ENCODE data around the gene GCC1.

GCC1 gene

DNA sequence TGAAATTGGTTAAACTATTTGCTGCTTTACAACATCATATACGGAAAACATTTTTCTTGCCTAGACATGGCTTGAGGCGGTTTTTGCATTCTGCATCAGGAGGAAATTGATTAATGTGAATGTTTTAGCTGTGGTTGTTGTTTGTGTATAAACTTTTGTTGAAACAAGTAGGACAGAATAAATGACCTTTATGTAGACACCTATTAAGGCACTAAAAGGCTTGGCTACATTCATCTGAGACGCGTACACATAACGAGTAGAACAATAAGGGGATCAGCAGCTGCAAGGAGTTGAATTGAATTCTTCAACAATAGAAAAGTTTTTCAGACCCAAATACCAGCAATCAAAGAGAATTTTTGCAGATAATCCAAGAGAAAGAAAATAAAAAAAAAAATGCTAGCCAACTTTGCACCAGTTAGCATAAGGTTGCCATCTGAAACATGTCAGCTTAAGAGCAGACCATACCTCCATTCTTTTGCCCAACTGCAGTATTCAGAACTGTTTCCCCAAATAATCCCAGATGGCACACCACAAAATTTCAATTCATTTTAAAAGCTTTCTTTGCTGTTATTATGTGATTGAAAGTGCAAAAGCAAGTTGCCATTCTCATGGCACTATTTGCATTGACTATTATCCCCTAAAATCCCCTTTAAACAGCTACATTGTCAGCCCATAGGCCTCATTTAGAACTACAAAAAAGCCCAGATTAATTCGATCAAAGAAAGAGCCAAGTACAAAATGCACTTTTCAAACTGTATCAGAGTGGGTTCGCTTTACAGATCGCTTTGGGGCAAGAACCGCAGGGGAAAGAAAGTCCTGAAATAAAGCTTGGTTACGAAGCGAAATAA, 49.6 kb downstream of the GCC1 start:
- no peak for DNase-seq

DNA sequence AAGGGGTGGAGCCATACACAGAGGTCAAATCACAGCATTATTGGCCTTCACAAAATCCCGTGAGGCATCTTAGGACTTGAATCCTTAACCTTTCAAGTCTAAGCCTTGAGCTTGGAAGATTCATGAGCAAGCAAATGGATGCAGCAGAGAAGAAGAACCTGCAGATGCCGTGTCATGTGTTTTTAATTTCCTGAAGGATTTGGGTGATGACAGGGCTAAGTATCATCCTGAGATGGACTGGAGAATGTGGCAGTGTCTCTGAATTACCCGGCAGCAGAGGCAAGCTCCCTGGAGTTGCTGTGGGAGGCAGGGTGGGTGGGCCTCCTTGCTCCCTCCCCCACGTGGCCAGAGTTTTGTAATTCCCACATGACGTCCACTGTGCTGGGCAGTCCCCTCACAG, 50.8 kb downstream of the GCC1 start:
- DNase-seq: no peak

DNA sequence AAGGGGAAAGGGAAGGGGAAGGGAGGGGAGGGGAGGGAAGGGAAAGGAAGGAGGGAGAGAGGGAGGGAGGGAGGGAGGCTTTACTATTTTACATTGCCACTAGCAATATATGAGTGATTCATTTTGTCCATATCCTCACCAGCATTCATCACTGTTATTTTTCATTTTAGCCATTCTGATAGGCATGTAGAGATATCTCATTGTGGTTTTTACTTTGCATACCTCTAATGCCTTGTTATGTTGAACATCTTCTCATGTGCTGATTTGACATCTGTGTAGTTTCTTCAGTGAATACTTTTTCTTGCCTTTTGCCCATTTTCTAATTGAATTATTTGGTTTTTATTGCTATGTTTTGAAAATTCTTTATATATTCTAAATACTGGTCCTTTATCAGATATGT, 52.7 kb downstream of the GCC1 start:
- DNase-seq: no peak

DNA sequence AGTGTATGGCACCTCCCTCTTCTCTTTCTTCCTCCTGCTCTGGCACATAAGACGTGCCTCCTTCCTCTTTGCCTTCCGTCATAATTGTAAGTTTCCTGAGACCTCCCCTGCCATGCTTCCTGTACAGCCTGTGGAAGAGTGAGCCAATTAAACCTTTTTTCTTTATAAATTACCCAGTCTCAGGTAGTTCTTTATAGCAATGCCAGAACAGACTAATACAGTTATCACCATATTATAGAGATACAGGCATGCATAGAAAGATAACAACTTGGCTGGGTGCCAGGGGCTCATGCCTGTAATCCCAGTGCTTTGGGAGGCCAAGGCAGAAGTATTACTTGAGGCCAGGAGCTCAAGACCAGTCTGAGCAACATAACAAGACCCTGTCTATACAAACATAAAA, 53.2 kb downstream of the GCC1 start:
- no peak for DNase-seq
